ENCODE measurements around the gene SPOCK2.

DNA sequence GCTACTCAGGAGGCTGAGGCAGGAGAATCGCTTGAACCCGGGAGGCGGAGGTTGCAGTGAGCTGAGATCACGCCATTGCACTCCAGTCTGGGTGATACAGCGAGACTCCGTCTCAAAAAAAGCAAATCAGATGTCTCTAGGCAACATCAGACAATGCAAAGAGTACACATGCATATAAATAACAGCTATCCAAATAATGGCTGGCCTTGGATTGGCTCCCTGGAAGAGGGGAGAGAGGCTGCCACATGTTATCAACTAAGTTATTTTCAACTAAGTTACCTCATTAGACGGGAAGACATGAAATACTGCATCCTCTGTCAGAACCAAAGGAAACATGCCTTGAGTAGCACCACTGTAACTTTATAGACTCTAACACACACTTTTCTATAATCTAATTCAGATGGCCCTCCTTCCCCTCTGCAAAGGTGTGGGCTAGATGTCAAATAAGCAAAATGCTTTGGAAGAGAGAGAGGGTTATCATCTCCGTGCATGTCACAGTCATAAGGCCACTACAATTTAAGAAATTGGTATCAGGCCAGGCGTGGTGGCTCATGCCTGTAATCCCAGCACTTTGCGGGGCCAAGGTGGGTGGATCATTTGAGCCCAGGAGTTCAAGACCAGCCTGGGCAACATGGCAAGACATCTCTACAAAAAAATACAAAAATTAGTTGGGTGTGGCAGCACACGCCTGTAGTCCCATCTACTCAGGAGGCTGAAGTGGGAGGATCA, 22.5 kb upstream of the SPOCK2 start:
- TF ChIP-seq, protein P1, sequence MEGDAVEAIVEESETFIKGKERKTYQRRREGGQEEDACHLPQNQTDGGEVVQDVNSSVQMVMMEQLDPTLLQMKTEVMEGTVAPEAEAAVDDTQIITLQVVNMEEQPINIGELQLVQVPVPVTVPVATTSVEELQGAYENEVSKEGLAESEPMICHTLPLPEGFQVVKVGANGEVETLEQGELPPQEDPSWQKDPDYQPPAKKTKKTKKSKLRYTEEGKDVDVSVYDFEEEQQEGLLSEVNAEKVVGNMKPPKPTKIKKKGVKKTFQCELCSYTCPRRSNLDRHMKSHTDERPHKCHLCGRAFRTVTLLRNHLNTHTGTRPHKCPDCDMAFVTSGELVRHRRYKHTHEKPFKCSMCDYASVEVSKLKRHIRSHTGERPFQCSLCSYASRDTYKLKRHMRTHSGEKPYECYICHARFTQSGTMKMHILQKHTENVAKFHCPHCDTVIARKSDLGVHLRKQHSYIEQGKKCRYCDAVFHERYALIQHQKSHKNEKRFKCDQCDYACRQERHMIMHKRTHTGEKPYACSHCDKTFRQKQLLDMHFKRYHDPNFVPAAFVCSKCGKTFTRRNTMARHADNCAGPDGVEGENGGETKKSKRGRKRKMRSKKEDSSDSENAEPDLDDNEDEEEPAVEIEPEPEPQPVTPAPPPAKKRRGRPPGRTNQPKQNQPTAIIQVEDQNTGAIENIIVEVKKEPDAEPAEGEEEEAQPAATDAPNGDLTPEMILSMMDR (IDR thresholded peaks at IDR 0.05) = no peak
- TF ChIP-seq POLR2A (IDR thresholded peaks at IDR 0.05) = no peak
